Measurements from ENCODE around the gene TRIM58. TPM values are rescaled to one million over a fixed set of nuclear protein-coding genes. Genes with fewer than 3 reads are reported as not detected.

TRIM58 gene
- 1.6 and 2.1 TPM in 2 replicates for total RNA-seq
- long read RNA-seq: 0 reads

GRCh38 chr1:247857069-247857984 lies at the start of gene TRIM58:
TRIM58 (plus strand) TSS chr1:247857187; CDS start chr1:247857247, 60 bp downstream.
- peak within 1 kb of the TSS; percentile 86 for H3K4me3 Mint-ChIP-seq
- TF ChIP-seq CTCF (conservative IDR thresholded peaks at IDR 0.05): peak; percentile 57
- peaks cover 18% of the 10 kb centered on the region for H3K4me1 Mint-ChIP-seq
- no peaks in the 10 kb centered on the region for H3K9me3 Mint-ChIP-seq
- no peaks in the 10 kb centered on the region for H3K36me3 Mint-ChIP-seq (ENCODE audit: low read depth)
- no peak within 1 kb of the TSS for H3K27ac Mint-ChIP-seq (ENCODE audit: unreplicated experiment)
- H3K27me3 Mint-ChIP-seq (ENCODE audit: low read depth): peaks cover 5% of the 10 kb centered on the region
- peak; percentile 38 for DNase-seq (ENCODE audit: low read depth, low spot score)

- H3K27ac Mint-ChIP-seq (ENCODE audit: unreplicated experiment): no peak overlapping the region
- no peaks in the 10 kb centered on the region for H3K36me3 Mint-ChIP-seq (ENCODE audit: low read depth)
- no peaks in the 10 kb centered on the region for H3K27me3 Mint-ChIP-seq (ENCODE audit: low read depth)
- DNase-seq (ENCODE audit: low read depth, low spot score): no peak
- H3K9me3 Mint-ChIP-seq: peaks cover 3% of the 10 kb centered on the region
- no peak overlapping the region for H3K4me3 Mint-ChIP-seq
- no peaks in the 10 kb centered on the region for H3K4me1 Mint-ChIP-seq
- TF ChIP-seq CTCF (conservative IDR thresholded peaks at IDR 0.05): no peak
Measured at GRCh38 chr1:247812637-247813036, 44.4 kb upstream of the TRIM58 start.

GRCh38 chr1:247822060-247822459 lies 34.9 kb upstream of the TRIM58 start:
- peaks cover 2% of the 10 kb centered on the region for H3K36me3 Mint-ChIP-seq (ENCODE audit: low read depth)
- H3K27me3 Mint-ChIP-seq (ENCODE audit: low read depth): no peaks in the 10 kb centered on the region
- TF ChIP-seq CTCF (conservative IDR thresholded peaks at IDR 0.05): no peak
- H3K27ac Mint-ChIP-seq (ENCODE audit: unreplicated experiment): no peak overlapping the region
- H3K4me3 Mint-ChIP-seq: no peak overlapping the region
- H3K4me1 Mint-ChIP-seq: no peaks in the 10 kb centered on the region
- H3K9me3 Mint-ChIP-seq: peaks cover 2% of the 10 kb centered on the region
- no peak for DNase-seq (ENCODE audit: low read depth, low spot score)

- no peaks in the 10 kb centered on the region for H3K27me3 Mint-ChIP-seq (ENCODE audit: low read depth)
- no peak for DNase-seq (ENCODE audit: low read depth, low spot score)
- H3K9me3 Mint-ChIP-seq: peaks cover 2% of the 10 kb centered on the region
- no peak for TF ChIP-seq CTCF (conservative IDR thresholded peaks at IDR 0.05)
- H3K27ac Mint-ChIP-seq (ENCODE audit: unreplicated experiment): no peak within 1 kb of the TSS
- no peak within 1 kb of the TSS for H3K4me3 Mint-ChIP-seq
- H3K4me1 Mint-ChIP-seq: no peaks in the 10 kb centered on the region
- peaks cover 2% of the 10 kb centered on the region for H3K36me3 Mint-ChIP-seq (ENCODE audit: low read depth)
Measured at GRCh38 chr1:247824023-247824422, 33.0 kb upstream of the TRIM58 start, which contains the start of gene OR14A16. OR14A16 (minus strand) TSS chr1:247824119; CDS start chr1:247815729, 8,390 bp downstream.

GRCh38 chr1:247825362-247825761 lies 31.6 kb upstream of the TRIM58 start:
- Mint-ChIP-seq H3K9me3 (peaks cover 6% of the 10 kb centered on the region), H3K27me3 (ENCODE audit: low read depth) (no peaks in the 10 kb centered on the region), H3K4me1 (no peaks in the 10 kb centered on the region), H3K4me3 (no peak overlapping the region), H3K27ac (ENCODE audit: unreplicated experiment) (no peak overlapping the region), H3K36me3 (ENCODE audit: low read depth) (peaks cover 2% of the 10 kb centered on the region)
- no peak for DNase-seq (ENCODE audit: low read depth, low spot score)
- TF ChIP-seq CTCF (conservative IDR thresholded peaks at IDR 0.05): no peak
